Epithelial cell of proximal tubule (primary cell): Measurements from ENCODE around the gene FSTL3. TPM values are rescaled to one million over a fixed set of nuclear protein-coding genes. Genes with fewer than 3 reads are reported as not detected.
"Not testable (repeated sequence)": the region's sequence is repeated elsewhere in the genome, so short reads cannot be mapped to it uniquely, and the experiment has no call there.

Experiments used
- DNase-seq: peaks from one replicate; pipeline ENCODE4 v3.0.0-alpha.2; 2011; ENCODE audit warnings: low read depth
- H3K4me3 ChIP-seq: 2 replicates; pipeline ENCODE4 v1.5.1; 2011; ENCODE audit warnings: low read depth, mild to moderate bottlenecking, low read length
- total RNA-seq: library from RNA; depleted of rRNA; stranded (reverse); fragments of >200 nt; gene quantifications from 2 replicates; pipeline ENCODE4 v1.2.3, GENCODE V29; 2015
- TF ChIP-seq, protein P1 (sequence below): conservative IDR thresholded peaks from 2 replicates; pipeline ENCODE4 v1.5.1; 2012; ENCODE audit warnings: low read depth, mild to moderate bottlenecking, low read length

Gene FSTL3
- total RNA-seq, 1 donor from 2014 or later: 483 TPM

DNA sequence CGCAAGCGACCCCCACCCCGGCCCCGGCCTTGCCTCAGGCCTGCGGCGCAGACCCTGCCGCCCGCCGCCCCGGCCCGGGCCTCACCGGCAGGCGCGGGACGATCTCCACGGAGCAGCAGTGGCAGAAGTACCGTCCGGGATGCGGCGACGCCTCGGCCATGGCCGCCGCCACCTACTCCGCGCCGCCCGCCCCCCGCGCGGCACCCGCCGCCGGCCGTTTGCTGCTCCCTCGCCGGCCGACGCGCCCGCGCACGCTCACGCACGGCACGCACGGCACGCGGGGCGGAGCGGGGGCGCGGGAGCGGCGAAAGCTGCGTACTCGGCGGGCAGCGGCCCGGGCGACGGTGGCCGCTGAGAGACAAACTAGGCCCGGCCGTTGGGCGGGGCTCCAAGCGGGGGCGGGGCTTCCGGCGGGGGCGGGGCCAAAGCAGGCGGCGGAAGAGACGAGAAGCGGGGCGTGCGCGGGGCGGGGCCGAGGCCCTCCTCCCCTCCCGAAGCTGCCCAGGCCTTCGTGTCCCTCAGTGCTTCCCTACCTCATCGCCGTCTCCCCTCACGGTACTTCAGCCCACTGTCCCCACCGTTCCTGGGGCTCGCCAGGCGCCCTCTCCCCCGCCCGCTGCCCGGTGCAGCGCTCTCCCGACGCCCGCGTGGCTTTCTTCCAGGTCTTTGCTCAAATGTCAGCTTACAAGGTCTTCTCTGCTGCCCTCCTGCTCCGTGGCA lies 13.1 kb upstream of the FSTL3 start, which contains the start of gene RNF126:
TSS of gene RNF126 (minus strand) at position 253 of the 720 bp plus-strand sequence. CDS start at position 160, 93 bp downstream.
- no peak for DNase-seq
- TF ChIP-seq, protein P1, sequence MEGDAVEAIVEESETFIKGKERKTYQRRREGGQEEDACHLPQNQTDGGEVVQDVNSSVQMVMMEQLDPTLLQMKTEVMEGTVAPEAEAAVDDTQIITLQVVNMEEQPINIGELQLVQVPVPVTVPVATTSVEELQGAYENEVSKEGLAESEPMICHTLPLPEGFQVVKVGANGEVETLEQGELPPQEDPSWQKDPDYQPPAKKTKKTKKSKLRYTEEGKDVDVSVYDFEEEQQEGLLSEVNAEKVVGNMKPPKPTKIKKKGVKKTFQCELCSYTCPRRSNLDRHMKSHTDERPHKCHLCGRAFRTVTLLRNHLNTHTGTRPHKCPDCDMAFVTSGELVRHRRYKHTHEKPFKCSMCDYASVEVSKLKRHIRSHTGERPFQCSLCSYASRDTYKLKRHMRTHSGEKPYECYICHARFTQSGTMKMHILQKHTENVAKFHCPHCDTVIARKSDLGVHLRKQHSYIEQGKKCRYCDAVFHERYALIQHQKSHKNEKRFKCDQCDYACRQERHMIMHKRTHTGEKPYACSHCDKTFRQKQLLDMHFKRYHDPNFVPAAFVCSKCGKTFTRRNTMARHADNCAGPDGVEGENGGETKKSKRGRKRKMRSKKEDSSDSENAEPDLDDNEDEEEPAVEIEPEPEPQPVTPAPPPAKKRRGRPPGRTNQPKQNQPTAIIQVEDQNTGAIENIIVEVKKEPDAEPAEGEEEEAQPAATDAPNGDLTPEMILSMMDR: no peak
- peak within 1 kb of the TSS; percentile 93 for H3K4me3 ChIP-seq

DNA sequence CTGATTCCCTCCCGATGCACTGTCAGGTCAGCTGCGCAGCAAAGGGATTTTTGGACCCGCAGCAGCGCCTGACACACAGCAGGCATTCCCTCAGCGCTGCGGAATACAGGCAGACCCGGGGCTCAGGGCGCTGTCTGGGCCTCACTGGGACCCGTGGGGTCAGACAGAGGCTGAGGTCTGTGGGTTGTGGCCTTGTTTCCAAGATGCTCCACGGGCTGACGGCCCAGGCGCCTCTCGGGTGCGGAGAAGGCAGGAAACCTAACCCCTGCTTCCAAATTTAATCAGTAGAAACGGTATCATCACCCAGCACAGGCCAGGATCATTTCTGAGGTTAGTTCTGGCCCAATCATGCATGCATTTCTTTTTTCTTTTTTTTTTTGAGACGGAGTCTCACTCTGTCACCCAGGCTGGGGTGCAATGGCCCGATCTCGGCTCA lies 12.5 kb upstream of the FSTL3 start:
- TF ChIP-seq, protein P1: no peak
- no peak for DNase-seq

DNA sequence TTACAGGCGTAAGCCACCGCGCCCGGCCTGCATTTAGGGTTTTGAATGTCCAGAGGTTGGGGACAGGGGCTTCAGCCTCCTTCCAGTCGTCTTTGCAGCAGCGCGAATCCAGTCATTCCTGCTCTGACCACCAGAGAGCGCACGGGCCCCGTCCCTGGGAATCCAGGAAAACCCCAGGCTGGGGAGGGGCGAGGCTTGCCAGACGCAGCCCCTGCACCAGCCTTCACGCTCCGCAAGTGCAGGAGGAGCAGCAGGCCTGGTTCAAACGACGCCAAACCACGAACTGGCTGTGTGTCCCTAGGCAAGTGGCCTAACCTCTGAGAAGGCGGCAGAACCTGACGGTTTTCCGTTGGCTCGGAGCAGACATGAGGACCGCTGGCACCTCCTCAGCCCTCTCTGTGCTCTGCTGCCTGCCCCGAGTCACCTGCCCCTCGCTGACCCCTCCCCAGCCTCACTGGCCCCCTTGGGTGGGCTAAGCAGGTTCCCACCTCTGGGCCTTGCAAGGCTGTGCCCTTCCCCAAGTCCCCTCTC lies 11.2 kb upstream of the FSTL3 start:
- H3K4me3 ChIP-seq: peak overlapping the region; percentile 23
- TF ChIP-seq, protein P1: peak; percentile 88
- no peak for DNase-seq

More for the DNA sequence above, 12.5 kb upstream of the FSTL3 start:
- peak overlapping the region; percentile 93 for H3K4me3 ChIP-seq

DNA sequence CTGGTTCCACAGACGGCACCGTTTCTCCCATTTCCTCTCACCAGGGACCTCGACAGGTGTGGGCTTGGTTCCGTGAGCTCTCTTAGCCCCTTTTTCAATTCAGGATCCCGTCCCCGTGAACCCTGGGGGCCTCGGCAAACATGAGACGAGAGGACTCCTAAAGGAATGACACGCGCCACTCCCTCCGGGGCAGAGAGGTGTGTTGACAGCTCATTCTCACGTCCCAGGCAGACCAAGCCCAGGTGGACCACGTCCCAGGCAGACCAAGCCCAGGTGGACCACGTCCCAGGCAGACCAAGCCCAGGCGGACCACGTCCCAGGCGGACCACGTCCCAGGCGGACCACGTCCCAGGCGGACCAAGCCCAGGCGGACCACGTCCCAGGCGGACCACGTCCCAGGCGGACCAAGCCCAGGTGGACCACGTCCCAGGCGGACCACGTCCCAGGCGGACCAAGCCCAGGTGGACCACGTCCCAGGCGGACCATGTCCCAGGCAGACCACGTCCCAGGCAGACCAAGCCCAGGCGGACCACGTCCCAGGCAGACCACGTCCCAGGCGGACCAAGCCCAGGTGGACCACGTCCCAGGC lies 9.1 kb upstream of the FSTL3 start:
- DNase-seq, H3K4me3 ChIP-seq: not testable (repeated sequence)

DNA sequence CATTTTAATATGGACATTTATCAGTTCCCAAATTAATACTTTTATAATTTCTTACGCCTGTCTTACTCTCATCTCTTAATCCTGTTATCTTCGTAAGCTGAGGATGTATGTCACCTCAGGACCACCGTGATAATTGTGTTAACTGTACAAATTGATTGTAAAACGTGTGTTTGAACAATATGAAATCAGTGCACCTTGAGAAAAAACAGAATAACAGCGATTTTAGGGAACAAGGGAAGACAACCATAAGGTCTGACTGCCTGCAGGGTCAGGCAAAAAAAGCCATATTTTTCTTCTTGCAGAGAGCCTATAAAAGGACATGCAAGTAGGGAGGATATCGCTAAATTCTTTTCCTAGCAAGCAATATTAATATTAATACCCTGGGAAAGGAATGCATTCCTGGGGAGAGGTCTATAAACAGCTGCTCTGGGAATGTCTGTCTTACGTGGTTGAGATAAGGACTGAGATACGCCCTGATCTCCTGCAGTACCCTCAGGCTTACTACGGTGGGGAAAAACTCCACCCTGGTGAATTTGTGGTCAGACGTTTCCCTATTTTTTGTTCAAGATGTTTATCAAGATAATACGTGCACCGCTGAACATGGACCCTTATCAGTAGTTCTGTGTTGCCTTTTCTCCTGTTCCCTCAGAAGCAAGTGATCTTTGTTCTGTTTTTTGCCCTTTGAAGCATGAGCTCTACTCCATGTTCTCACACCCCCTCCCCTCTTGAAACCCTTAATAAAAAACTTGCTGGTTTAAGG lies 7.3 kb upstream of the FSTL3 start:
- DNase-seq, H3K4me3 ChIP-seq: not testable (repeated sequence)

DNA sequence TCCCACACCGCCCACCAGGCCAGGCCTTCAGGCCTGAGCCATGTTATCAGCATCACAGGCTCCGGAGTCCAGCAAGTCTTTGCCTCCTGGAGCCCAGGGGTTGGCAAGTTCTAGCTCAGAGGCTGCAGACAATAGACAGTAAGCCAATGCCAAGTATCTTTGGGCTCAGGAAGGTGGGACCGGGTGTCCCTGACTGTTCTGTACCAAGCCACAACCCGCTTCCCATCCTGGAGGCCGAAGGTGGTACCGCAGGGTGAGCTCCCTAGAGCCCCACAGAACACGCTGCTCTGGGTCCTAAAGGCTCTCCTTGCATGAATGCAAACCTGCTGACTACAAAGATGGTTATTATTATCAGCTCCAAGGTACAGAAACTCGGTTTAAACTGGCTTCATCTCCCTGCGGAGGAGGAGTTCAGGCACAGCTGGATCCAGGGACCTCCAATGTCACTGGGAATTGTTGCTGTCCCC lies 5.5 kb upstream of the FSTL3 start:
- DNase-seq: no peak
- no peak overlapping the region for H3K4me3 ChIP-seq
- TF ChIP-seq, protein P1: peak; percentile 8

DNA sequence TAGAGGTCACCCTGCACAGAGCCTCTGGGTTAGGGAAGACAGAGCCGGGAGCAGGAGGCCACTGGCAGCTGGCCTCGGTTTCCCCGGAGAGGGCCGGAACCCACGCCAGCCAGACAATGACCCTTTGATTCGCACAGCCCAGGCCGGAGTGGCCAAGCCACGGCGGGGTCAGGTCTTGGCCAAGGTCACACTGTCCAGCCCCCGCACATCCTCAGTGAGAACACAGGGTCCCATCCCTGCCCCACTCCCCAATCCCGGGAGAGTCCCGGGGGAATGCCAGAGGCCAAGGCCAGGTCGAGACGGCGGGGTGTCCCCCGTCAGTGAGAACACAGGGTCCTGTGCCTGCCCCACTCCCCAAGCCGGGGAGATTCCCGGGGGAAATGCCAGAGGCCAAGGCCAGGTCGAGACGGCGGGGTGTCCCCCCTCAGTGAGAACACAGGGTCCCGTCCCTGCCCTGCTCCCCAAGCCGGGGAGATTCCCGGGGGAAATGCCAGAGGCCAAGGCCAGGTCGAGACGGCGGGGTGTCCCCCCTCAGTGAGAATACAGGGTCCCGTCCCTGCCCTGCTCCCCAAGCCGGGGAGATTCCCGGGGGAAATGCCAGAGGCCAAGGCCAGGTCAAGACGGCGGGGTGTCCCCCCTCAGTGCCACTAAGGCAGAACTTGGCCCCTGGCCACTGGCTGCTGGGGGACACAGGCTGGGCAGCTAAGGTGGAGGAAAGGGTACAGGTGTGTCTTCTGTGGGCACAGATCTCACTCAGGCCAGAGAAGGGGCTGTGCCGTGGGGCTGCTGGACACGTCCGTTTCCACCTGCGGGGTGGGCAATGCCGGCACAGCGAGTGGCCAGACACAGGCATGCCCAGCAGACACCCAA lies 1.7 kb upstream of the FSTL3 start:
- no peak for DNase-seq
- H3K4me3 ChIP-seq: no peak overlapping the region
- TF ChIP-seq, protein P1: no peak
